HepG2 (cell line): ENCODE data around the gene SETD7. TPM values are rescaled to one million over a fixed set of nuclear protein-coding genes. Genes with fewer than 3 reads are reported as not detected.

ENCODE experiments used
- ARNTL ChIP-seq: sonication (generic); formaldehyde crosslinking; IDR thresholded peaks from 2 replicates; pipeline ENCODE4 v1.4.0; 2020; ENCODE audit warnings: mild to moderate bottlenecking, missing genetic modification reagents
- ATM ChIP-seq: fragments of 450-650 bp; IDR thresholded peaks from 2 replicates; pipeline ENCODE4 v1.7.1; 2017; ENCODE audit warnings: mild to moderate bottlenecking, borderline replicate concordance
- CREM ChIP-seq, 2 experiments: sonication (generic) in 1 of 2; formaldehyde crosslinking in 1 of 2; IDR thresholded peaks; 2 replicates each; pipeline versions ENCODE4 v1.4.0 to v1.6.1; 2016 to 2020; ENCODE audit warnings: antibody characterized with exemption in 1 of 2, mild to moderate bottlenecking in 1 of 2, missing genetic modification reagents in 1 of 2
- ELF1 ChIP-seq: sonication (generic); formaldehyde crosslinking; IDR thresholded peaks from 2 replicates; pipeline ENCODE4 v1.4.0; 2020; ENCODE audit warnings: missing genetic modification reagents
- GTF3A ChIP-seq: sonication (generic); formaldehyde crosslinking; conservative IDR thresholded peaks from 2 replicates; pipeline ENCODE4 v1.4.0; 2020; ENCODE audit warnings: mild to moderate bottlenecking, missing genetic modification reagents
- HOXA5 ChIP-seq: sonication (generic); formaldehyde crosslinking; IDR thresholded peaks from 2 replicates; pipeline ENCODE4 v1.4.0; 2020; ENCODE audit warnings: missing genetic modification reagents
- KMT2B ChIP-seq: IDR thresholded peaks from 2 replicates; pipeline ENCODE4 v1.6.1; 2016; ENCODE audit warnings: missing genetic modification reagents, missing compliant biosample characterization
- MEF2D ChIP-seq: sonication (generic); formaldehyde crosslinking; IDR thresholded peaks from 2 replicates; pipeline ENCODE4 v1.5.1; 2020; ENCODE audit warnings: mild to moderate bottlenecking, missing genetic modification reagents
- PRMT3 ChIP-seq: sonication (generic); formaldehyde crosslinking; IDR thresholded peaks from 2 replicates; pipeline ENCODE4 v1.8.1; 2022; ENCODE audit warnings: low read depth, mild to moderate bottlenecking, moderate library complexity, missing genetic modification reagents, borderline replicate concordance
- RNF2 ChIP-seq: fragments of 450-650 bp; conservative IDR thresholded peaks from 2 replicates; pipeline ENCODE4 v1.6.1; 2016; ENCODE audit warnings: low read depth
- SMYD3 ChIP-seq: sonication (generic); formaldehyde crosslinking; IDR thresholded peaks from 2 replicates; pipeline ENCODE4 v1.8.1; 2023; ENCODE audit warnings: mild to moderate bottlenecking, missing genetic modification reagents
- SUZ12 ChIP-seq: fragments of 150-350 bp; IDR thresholded peaks from 2 replicates; pipeline ENCODE4 v1.6.1; 2014; ENCODE audit warnings: low read depth, low read length
- TMF1 ChIP-seq: sonication (generic); formaldehyde crosslinking; IDR thresholded peaks from 2 replicates; pipeline ENCODE4 v1.8.1; 2022; ENCODE audit warnings: low read depth, missing genetic modification reagents
- ZKSCAN1 ChIP-seq: fragments of 150-350 bp; IDR thresholded peaks from 2 replicates; pipeline ENCODE4 v1.6.1; 2014; ENCODE audit warnings: low read length
- ZNF619 ChIP-seq: sonication (generic); formaldehyde crosslinking; IDR thresholded peaks from 2 replicates; pipeline ENCODE4 v1.4.0; 2020; ENCODE audit warnings: mild to moderate bottlenecking, missing genetic modification reagents
- polyA plus RNA-seq, 8 experiments: library from polyadenylated mRNA; depleted of rRNA in 3 of 8; stranded (reverse) in 7 of 8; unstranded in 1 of 8; fragments of >200 nt; fragmentation: Illumina TruSeq in 4 of 8; extraction: Trizol in 4 of 8; gene quantifications; 2 replicates each; pipeline versions ENCODE4 v1.2.1 to v1.2.3, GENCODE V29; 2011 to 2016; ENCODE audit warnings: low read depth in 4 of 8, missing spikeins in 1 of 8, mixed read lengths in 1 of 8; ENCODE audit not compliant: insufficient read depth in 1 of 8
- total RNA-seq, 5 experiments: library from RNA; depleted of rRNA; stranded (reverse); fragments of >200 nt; fragmentation: Illumina TruSeq; extraction: Trizol; gene quantifications; 2 replicates each; pipeline ENCODE4 v1.2.3, GENCODE V29; 2016; ENCODE audit warnings: low read depth in 1 of 5
- TF ChIP-seq, protein P1 (sequence below): sonication (generic); formaldehyde crosslinking; IDR thresholded peaks from 2 replicates; pipeline ENCODE4 v1.4.0; 2020; ENCODE audit warnings: low read depth, missing genetic modification reagents
- TF ChIP-seq, protein P2 (sequence below): sonication (generic); formaldehyde crosslinking; IDR thresholded peaks from 2 replicates; pipeline ENCODE4 v1.8.0; 2022; ENCODE audit warnings: mild to moderate bottlenecking, missing genetic modification reagents, moderate library complexity
- TF ChIP-seq, protein P3 (sequence below): IDR thresholded peaks from 2 replicates; pipeline ENCODE4 v1.6.1; 2016
- TF ChIP-seq, protein P4 (sequence below): IDR thresholded peaks from 2 replicates; pipeline ENCODE4 v1.6.1; 2012; ENCODE audit warnings: low read depth, low read length, improper control_type of control experiment
- TF ChIP-seq, protein P5 (sequence below): sonication (generic); formaldehyde crosslinking; IDR thresholded peaks from 2 replicates; pipeline ENCODE4 v1.8.0; 2022; ENCODE audit warnings: mild to moderate bottlenecking, missing genetic modification reagents, borderline replicate concordance

SETD7 gene
- total and polyA plus RNA-seq, 2 of the 13 experiments (the other 11 are each of a cell fraction or from before 2014, with no cell fraction given), result 0.08 to 0.22 TPM

DNA sequence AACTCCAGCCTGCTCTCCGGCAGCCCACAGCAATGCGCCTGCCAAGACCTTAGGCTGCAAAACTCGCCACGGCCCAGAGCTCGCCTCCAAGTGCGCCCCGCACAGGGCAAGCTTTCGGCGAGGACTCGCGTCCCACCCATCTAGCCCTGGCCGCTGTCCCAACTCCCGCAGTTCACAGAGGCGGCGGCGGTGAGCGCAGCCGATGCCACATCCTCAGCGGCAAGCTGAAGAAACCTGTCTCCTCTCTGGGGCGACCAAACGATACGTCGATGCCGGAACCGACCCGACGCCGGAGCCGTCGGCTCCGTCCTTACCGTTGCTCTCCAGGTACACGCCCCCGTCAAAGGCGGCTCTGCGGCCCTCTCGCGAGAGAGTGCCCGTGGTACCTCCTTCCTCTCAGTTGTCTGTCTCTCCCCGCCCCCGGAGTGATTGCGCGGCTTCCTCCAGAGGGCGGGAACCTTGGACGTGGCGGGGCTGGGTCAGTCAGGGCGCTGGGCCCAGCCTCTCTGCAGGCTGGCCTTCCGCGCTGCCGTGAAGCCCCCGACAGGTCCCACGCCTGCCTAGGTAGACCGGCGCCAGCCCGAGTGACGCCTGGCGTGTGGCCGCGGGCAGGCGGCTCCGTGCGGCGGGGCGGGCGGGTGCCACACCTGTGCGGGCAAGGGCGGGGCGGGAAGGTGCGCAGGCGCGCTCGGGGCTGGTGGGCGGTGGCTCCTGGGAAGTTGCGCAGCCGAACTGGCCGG lies 102.5 kb downstream of the SETD7 start (continued):
- TF ChIP-seq, protein P1, sequence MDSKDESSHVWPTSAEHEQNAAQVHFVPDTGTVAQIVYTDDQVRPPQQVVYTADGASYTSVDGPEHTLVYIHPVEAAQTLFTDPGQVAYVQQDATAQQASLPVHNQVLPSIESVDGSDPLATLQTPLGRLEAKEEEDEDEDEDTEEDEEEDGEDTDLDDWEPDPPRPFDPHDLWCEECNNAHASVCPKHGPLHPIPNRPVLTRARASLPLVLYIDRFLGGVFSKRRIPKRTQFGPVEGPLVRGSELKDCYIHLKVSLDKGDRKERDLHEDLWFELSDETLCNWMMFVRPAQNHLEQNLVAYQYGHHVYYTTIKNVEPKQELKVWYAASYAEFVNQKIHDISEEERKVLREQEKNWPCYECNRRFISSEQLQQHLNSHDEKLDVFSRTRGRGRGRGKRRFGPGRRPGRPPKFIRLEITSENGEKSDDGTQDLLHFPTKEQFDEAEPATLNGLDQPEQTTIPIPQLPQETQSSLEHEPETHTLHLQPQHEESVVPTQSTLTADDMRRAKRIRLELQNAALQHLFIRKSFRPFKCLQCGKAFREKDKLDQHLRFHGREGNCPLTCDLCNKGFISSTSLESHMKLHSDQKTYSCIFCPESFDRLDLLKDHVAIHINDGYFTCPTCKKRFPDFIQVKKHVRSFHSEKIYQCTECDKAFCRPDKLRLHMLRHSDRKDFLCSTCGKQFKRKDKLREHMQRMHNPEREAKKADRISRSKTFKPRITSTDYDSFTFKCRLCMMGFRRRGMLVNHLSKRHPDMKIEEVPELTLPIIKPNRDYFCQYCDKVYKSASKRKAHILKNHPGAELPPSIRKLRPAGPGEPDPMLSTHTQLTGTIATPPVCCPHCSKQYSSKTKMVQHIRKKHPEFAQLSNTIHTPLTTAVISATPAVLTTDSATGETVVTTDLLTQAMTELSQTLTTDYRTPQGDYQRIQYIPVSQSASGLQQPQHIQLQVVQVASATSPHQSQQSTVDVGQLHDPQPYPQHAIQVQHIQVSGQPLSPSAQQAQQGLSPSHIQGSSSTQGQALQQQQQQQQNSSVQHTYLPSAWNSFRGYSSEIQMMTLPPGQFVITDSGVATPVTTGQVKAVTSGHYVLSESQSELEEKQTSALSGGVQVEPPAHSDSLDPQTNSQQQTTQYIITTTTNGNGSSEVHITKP (CRISPR knock-in tag), result 0 out of 2 replicates have a peak, but pooled peaks have one; percentile 25
- TF ChIP-seq MEF2D (CRISPR knock-in tag) (peak; percentile 57; the same call in 1 of the 2 replicates), SMYD3 (CRISPR knock-in tag) (no peak), CREM (IDR thresholded peaks at IDR 0.05) (peak; percentile 27; the same call in 1 of the 2 replicates), CREM (CRISPR knock-in tag; IDR thresholded peaks at IDR 0.05) (no peak; the same call in 1 of the 2 replicates), ATM (no peak), RNF2 (peak; percentile 38; the same call in 1 of the 2 replicates), ZNF619 (CRISPR knock-in tag) (no peak; the same call in 1 of the 2 replicates), KMT2B (CRISPR knock-in tag) (peak; percentile 83; the same call in 1 of the 2 replicates), SUZ12 (no peak), ARNTL (peak; percentile 75), ZKSCAN1 (no peak), TMF1 (CRISPR knock-in tag) (peak; percentile 31; the same call in 1 of the 2 replicates), GTF3A (CRISPR knock-in tag) (0 out of 2 replicates have a peak, but pooled peaks have one; percentile 74), HOXA5 (peak; percentile 71; the same call in 1 of the 2 replicates), PRMT3 (CRISPR knock-in tag) (peak; percentile 89; the same call in 1 of the 2 replicates), ELF1 (peak; percentile 61)
- TF ChIP-seq, protein P2, sequence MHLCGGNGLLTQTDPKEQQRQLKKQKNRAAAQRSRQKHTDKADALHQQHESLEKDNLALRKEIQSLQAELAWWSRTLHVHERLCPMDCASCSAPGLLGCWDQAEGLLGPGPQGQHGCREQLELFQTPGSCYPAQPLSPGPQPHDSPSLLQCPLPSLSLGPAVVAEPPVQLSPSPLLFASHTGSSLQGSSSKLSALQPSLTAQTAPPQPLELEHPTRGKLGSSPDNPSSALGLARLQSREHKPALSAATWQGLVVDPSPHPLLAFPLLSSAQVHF (CRISPR knock-in tag), result 0 out of 2 replicates have a peak, but pooled peaks have one; percentile 3
- TF ChIP-seq, protein P3, sequence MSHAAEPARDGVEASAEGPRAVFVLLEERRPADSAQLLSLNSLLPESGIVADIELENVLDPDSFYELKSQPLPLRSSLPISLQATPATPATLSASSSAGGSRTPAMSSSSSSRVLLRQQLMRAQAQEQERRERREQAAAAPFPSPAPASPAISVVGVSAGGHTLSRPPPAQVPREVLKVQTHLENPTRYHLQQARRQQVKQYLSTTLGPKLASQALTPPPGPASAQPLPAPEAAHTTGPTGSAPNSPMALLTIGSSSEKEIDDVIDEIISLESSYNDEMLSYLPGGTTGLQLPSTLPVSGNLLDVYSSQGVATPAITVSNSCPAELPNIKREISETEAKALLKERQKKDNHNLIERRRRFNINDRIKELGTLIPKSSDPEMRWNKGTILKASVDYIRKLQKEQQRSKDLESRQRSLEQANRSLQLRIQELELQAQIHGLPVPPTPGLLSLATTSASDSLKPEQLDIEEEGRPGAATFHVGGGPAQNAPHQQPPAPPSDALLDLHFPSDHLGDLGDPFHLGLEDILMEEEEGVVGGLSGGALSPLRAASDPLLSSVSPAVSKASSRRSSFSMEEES (CRISPR knock-in tag), result peak; percentile 12; the same call in 1 of the 2 replicates
- TF ChIP-seq, protein P4, sequence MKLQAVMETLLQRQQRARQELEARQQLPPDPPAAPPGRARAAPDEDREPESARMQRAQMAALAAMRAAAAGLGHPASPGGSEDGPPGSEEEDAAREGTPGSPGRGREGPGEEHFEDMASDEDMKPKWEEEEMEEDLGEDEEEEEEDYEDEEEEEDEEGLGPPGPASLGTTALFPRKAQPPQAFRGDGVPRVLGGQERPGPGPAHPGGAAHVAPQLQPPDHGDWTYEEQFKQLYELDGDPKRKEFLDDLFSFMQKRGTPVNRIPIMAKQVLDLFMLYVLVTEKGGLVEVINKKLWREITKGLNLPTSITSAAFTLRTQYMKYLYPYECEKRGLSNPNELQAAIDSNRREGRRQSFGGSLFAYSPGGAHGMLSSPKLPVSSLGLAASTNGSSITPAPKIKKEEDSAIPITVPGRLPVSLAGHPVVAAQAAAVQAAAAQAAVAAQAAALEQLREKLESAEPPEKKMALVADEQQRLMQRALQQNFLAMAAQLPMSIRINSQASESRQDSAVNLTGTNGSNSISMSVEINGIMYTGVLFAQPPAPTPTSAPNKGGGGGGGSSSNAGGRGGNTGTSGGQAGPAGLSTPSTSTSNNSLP, result no peak
- TF ChIP-seq, protein P5, sequence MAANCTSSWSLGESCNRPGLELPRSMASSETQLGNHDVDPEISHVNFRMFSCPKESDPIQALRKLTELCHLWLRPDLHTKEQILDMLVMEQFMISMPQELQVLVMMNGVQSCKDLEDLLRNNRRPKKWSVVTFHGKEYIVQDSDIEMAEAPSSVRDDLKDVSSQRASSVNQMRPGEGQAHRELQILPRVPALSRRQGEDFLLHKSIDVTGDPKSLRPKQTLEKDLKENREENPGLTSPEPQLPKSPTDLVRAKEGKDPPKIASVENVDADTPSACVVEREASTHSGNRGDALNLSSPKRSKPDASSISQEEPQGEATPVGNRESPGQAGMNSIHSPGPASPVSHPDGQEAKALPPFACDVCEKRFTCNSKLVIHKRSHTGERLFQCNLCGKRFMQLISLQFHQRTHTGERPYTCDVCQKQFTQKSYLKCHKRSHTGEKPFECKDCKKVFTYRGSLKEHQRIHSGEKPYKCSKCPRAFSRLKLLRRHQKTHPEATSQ, result 0 out of 2 replicates have a peak, but pooled peaks have one; percentile 61
